Activated naive CD8-positive, alpha-beta T cell treated with anti-CD3 and anti-CD28 coated beads, Interleukin-2, amount 50 U/mL, for 16 hours (primary cell): ENCODE measurements around the gene SLC6A5.

ENCODE experiments used
- DNase-seq: peaks from one replicate; pipeline ENCODE4 v3.0.0-alpha.2; 2020; ENCODE audit warnings: low read depth, low spot score

Gene SLC6A5

DNA sequence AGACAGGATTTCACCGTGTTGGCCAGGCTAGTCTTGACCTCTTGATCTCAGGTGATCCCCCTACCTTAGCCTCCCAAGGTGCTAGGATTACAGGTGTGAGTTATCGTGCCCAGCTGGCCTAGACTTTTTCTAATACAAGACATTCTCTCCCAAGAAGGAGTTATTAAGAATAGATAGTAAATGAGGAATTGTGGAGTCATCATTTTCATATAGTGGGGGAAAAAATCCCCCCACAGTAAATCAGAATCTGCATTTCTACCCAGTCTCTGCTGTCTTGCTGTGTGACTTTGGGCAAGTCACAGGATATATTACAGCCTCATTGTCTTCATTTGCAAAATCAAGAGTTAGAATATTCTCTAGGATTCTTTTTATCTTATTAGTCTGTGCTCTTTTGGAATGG, 21.6 kb downstream of the SLC6A5 start:
- no peak for DNase-seq

DNA sequence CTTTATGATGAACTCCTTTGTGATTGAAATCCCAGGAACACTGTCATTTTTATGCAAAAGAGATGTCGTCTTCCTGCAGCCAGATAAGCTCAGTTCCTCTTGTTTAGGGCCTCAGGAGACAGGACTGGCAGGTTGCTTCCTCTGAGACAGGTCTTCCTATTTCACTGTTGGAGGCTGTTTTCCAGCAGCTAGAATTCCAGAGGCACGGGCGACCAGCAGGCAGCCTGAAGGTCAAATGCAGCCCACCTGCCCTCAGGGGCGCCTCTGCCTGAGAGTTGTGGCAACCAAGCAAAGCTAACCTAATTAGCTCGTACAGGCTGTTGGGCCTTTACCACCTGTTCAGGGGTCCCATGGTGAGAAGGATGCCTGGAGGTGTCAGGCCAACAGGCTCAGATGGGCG, 22.3 kb downstream of the SLC6A5 start:
- DNase-seq, result no peak

DNA sequence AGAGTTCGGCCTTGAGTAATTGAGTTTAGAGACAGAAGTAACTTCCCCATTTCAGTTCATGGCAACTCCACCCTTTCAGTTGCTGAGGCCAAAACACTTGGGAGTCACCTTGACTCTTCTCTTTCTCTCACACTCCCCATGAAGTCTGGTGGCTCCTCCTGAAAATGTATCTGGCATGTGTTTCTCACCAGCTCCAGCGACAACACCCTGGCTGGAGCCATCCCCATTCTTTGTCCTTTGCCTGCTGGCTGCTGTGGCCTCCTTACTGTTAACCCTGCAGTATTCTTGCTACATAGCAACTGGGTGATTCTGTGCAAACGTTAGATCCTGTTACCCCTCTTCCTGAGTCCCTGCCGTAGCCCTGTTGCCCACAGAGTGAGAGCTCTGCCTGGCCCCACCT, 23.8 kb downstream of the SLC6A5 start:
- no peak for DNase-seq

DNA sequence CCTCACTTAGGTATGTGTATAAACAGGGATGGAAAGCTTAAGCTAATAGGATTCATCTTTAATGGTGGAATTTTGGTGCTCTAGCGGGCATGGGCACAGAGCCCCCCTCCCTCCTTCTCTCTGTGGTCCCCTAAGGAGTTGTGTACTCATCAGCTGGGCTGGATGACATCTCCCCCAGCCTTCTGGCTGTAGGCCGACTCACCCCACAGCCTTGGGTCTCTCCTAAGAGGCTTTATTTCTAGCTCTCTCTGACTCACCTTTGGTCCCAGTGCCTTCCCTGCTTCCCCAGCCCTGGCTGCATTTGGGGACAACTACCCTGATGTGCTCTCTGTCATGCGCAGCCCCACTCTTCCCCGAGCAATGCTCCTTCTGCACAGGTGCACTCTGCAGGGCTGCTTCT, 26.9 kb downstream of the SLC6A5 start:
- DNase-seq, result no peak

DNA sequence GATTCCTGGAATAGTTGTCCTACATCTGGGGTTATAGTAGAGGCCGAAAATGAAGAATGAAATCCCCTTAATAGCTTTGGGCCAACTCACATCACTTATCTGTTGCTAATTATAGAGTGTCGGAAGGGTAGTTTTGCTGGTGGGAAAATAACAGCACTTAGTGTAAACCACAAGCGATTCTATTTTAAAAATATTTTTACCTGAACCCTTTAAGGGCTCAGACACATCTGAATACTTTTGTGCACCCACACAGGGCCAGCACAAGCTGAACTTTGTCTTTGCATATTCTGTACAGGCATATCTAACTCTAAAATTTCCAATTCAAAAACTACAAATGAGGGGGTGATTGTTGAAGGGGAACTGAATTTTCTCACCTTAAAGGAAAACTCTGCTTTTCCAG, 27.6 kb downstream of the SLC6A5 start:
- no peak for DNase-seq

DNA sequence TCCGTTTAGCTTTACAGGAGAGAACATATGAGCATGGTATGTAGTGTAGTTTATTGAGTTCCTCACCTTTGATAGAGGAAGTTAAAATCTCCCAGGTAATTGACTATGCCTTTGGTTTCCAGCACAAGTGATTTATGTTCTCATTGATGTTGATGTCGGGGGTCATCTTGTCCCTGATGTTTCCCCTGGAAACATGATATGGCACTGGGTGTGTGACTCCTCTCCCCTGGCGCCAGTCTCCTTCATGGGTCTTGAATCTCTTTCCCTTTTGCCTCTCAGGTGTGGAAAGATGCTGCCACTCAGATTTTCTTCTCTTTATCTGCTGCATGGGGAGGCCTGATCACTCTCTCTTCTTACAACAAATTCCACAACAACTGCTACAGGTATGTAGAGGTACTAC, 28.3 kb downstream of the SLC6A5 start:
- DNase-seq, result no peak

DNA sequence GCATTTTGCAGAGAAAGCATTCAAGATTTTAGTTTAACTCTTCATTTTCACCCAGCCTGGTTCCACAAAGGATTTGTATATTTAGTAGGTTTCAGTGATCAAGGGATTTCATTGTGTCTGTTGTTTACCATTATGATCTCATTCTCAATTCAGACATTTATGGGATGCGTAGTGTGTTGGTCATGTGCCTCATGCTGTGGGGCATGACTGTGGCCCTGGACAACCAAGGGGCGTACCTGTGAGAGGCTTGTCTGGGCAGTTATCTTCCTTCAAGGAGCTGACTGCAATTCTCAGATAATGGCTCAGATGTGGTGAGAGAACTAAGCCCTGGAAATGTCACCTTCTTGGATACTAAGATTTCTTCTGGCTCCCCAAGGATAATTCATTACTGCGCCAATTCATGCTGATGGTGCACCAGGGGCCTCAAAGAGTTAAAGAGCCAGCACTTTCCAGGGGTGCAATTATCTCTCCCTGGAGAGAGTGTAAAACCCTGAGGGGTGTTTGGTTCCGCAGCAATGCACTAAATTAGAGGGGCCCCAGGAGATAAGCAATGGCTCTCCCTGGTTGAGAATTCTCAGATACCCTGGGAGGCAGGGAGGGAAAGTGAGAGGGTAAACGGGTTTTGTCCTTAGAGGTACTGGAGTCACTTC, 32.2 kb downstream of the SLC6A5 start:
- DNase-seq, result no peak

DNA sequence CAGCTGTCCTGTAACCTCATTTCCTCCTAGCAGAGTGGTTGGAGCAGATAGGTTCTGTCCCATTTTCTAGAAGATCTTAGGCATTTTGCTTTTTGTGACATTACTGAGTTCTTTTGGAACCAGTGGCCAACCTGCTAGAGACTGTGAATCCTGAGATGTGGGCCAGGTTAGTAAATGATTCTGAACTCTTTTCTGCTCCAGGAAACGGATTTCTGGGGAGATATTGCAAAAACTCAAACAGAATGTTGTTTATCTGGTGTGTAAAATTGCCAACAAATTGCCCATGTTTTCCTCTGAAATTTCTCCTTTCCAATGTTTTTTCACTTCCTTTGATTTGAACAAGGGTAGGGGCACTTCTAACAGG, 32.7 kb downstream of the SLC6A5 start:
- no peak for DNase-seq

DNA sequence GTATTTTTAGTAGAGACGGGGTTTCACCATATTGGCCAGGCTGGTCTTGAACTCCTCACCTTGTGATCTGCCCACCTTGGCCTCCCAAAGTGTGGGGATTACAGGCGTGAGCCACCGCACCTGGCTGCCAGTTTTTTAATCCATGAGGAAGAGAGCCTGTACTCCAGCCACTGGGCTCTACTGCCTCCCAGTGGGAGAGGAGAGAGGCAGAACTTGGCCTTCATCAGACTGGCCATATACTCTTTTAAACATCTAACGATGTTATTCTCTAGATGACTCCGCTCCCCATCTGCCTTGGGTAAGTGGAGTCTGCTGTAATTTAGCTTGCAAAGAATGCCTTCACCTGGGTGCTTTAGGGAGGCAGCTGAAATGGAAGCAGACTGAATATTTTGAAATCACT, 34.6 kb downstream of the SLC6A5 start:
- no peak for DNase-seq

DNA sequence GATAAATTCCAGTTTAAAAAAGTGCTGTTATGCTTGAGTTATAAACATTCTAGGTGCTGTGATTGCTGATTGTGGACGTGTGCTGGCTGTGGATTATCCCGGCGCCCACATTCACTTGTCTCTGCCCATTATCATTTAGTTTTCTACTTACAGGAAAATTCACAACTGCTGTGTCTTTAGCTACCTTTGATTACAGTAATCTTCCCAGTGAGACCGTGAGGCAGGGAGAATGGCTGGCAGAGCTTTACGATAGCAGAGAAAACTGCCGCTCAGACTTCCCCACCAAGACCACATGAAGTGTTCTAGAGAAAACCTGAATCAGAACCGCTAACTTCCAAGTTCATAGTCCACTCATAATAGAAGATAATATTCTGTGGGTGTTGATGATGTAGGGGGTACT, 35.4 kb downstream of the SLC6A5 start:
- DNase-seq, result no peak

DNA sequence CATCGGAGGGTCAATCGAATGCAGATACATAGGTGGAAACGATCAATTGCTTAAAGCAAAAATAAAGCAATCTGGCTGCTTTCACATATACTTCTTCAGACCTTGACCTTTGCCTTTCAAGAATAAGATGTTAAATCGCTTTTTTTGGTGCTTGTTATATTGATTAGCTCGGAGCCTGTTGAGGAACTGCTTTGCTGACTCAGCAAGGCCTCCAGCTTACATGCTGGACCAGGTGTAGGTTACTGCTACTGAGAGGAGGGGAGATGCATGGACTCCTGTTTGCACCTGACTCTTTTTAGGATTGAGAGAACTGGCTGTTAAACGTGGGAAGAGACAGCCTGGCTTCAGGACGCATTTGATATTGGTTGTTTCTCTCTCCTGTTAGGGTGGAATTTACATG, 38.7 kb downstream of the SLC6A5 start:
- DNase-seq, result no peak

DNA sequence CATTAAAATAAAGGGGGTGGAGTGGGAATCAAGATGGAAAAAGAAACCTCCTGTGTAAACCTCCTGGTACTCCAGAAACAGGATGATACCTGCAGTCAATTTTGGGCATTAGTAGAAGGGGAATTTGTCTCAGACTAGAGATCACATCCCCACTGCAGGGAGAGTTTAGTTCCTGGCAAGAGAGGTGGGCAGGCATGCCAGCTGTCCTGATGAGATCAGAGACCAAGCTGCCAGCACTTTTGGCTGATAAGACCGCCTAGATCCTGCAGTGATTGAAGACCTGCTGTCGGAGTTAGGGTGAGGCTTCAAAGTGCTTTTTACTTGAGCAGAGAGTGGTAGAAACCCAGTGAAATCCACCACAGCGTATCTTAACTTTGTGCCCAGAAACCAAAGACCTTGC, 40.3 kb downstream of the SLC6A5 start:
- no peak for DNase-seq

DNA sequence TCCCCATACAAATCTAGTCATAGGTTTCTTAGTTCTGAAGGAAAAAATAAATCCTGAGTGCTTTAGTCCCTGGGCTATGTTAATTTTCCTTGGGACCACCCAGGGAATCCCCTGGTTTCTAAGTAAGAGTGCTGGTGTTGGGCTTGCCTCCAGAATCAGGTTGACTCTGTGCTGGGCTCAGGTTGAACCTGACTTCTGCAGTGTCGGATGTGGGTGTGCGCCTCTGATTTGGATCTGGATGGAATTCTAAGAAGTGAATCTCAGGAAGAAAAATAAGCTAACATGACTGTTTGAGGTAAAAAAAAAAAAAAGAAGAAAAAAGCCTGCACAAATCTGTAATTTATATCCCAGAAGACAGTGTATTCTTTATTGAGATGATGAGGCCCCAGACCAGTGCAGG, 41.0 kb downstream of the SLC6A5 start:
- DNase-seq, result no peak

DNA sequence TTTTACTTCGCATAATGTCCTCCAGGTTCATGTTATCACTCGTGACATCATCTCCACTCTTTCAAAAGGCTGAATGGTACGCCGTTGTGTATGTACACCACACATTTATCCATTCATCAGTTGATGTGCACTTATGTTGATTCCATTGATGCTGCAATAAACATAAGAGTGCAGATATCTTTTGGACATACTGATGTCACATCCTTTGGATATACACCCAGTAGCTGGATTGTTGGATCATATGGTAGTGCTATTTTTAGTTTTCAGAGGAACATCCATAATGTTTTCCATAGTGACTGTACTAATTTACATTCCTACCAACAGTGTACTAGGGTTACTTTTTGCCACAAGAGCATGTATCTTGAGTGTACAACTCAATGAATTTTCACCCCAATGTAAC, 45.0 kb downstream of the SLC6A5 start:
- DNase-seq, result no peak

DNA sequence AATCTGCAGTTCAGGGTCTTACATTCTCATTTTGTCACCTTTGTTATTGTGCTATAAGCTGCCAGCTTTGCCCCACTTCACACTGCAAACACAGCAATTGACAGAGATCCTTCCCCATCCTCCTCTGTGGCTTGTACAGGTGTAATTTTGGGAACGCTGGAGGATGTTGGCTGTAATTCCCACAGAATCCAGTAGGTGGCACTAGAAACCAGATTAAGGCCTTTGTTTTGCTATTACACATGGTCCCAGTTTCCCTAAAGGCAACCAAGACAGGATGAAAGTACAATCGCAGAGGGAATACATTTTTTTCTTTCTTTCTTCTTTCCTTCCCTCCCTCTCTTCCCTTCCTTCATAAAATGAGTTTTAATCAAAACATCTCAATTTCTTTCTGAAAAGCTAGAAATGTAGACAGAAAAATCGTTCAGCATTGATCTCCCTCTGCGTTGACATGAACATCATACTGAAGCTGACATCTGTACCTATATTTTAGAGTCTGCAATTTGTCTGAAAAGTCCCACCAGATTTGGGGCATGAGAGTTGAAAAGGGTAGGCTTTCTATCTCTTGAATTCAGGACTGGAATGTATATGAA, 48.7 kb downstream of the SLC6A5 start:
- DNase-seq, result peak; percentile 6

DNA sequence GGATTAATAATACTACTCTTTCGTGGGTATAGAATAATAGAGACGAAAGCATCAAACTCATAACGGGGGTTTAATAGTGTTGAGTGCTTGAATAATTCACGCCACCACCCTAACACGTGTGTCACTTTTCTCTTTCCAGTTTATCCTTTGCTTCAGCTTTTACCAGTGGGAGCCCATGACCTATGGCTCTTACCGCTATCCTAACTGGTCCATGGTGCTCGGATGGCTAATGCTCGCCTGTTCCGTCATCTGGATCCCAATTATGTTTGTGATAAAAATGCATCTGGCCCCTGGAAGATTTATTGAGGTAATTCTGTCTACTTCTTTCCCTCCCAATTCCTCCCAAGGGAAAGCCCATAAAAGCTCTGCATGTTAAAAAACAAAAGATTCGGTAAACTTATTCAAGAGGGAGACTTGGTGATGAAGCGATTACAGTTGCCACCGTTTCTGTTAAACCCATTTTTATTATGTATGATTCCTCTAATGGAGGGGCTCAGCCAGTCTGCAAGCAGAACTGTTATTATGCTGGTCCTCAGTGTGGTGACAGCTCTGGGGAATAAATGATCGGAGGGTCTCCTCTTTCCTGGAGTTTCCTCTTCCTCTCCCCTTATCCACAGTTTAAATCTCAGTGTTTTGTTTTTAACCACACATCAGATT, 52.9 kb downstream of the SLC6A5 start:
- DNase-seq, result no peak

DNA sequence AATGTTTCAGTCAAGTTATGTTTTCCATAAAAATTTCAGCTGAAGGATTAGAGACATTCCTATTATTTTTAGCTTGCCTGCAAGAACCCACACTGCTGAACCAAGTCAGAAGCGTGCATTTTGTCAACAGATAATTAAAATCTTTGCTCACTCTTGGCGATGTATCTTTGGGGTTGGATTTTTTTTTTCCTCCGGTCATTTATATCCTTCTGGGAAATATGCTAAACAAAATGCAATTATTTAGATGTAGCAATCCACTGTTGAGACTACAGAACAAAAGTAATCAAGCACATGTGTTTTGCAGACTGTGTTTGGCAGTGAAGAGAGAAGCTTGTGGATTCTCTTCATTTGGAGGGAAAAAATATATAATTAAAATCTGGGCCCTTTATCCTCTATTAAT, 54.6 kb downstream of the SLC6A5 start:
- DNase-seq, result no peak

DNA sequence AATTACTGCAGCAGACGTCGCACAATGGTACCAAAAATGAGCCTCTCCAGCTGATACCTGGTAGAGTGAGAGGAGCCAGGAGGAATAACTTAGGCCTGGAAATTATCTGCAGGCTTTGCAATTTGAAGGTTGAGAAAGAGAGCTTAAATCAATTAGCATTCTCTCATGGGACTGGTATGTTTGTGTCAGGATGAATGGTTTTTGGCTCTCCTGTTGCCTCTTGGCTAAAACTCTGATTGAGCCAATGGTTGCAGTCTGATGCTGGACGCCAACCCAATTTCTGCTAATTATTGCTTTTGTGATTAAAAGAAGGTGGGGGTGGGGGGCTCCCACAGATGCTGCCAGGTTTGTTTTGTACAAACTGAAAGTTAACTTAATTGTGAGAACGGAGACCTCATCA, 57.5 kb downstream of the SLC6A5 start:
- DNase-seq, result no peak

DNA sequence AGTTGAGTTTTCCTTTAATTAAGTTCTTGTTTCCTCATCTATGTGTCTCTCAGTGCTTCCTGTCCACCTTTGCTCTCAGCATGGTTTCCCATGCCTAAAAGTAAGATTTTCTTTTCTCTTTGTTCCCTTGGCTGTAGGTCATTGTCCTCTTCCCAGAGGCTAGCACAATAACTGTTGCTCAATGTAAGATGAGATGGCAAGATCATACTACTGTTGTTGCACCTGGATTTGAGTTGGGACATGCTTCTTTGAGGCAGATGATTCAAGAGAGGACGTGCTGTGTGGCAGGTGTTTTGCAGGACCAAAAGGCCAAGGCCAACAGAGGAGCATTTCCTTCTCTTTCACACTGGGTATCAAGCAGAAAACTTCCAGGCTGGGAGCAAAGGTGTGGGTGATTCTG, 58.7 kb downstream of the SLC6A5 start:
- no peak for DNase-seq

DNA sequence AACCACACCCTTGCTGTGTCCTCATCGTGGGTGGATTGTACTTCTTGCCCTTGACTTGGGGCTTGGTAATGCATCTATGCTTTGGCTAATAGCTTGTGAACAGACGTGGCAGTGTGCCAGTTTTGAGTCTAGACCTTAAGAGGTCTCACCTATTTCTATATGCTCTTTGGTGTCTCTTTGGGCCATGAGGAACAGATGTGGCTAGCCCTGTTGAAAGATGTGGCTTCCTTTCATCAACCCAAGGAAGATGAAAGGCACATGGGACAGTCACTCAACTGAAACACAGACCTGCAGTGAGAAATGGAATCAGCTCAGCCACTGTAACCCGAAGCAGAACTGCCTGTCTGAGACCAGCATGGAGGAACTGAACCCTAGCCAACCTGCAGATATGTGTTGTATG, 62.0 kb downstream of the SLC6A5 start:
- no peak for DNase-seq

DNA sequence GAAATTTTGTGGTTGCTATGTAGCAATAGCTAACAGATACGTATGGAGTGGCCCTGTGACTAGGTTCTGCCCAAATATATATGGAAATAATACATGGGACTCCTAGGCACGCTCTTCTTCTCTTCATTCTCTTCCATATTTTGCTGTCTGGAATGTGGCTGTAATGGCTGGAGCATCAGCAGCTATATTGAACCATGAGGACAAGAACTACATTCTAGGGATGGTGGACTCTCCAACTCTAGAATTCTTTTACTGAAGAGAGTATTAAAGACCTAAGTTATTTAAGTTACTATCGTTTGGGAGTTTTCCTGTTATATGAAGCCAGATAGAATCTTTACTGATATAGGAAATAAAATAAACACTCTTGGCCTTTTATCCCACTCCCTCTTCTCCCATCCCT, 62.4 kb downstream of the SLC6A5 start:
- no peak for DNase-seq

DNA sequence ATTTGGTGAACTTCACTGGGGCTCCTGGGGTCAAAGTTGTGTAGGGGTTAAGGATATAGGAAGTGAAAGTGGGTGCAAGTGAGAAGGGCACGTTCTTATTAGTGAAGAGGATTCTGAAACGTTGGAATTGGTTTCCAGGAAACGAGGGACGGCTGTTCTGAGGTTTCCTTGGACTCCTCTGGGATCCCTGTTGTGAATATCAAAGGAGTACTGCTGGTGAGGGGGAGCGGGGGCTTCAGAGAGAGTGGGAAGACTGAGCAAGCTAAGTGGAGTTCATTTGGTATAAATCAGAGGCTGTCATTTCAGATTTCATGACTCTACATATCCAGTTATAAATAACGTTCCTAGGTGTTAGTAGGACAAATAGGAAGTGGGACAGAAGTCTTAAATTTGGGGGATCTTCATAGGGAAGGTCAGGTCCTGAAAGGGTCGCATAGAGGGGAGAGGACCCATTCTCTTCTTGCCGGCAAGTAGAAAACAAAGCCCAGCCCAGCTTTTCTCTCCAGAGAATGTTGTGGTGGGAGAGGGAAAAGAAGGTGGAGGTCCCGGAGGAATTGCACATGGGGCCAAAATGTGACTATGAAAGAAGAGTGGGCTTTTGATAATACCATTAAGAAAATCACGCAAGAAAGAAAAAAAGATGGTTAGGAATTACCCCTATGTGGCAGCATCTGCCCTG, 68.9 kb downstream of the SLC6A5 start:
- DNase-seq, result no peak
